Naive B cell (primary cell): ENCODE data around the gene TNFSF9. TPM values are rescaled to one million over a fixed set of nuclear protein-coding genes. Genes with fewer than 3 reads are reported as not detected.

Experiments
- ATAC-seq, 2 donors: fragments of 150-1000 bp; cut with Tn5 transposase; 2 replicates each; pipeline ENCODE4 v1.10.0; 2021; ENCODE audit warnings: low read depth in 2 of 2, mild to moderate bottlenecking in 2 of 2, moderate library complexity in 2 of 2
- DNase-seq: peaks from one replicate; pipeline ENCODE4 v3.0.0; 2022
- H3K27ac Mint-ChIP-seq, 6 donors: one replicate each; pipeline ENCODE4 v1.8.0; 2020 to 2022; ENCODE audit warnings: mild to moderate bottlenecking in 6 of 6, mixed read lengths in 6 of 6, moderate library complexity in 5 of 6, inconsistent platforms in 2 of 6
- H3K27me3 Mint-ChIP-seq, 3 donors: one replicate each; pipeline ENCODE4 v1.8.0; 2021 to 2022; ENCODE audit warnings: mixed read lengths in 3 of 3, mild to moderate bottlenecking in 1 of 3
- H3K36me3 Mint-ChIP-seq, 2 donors: one replicate each; pipeline ENCODE4 v1.8.0; 2020 to 2022; ENCODE audit warnings: mixed read lengths in 2 of 2, inconsistent platforms in 1 of 2, mild to moderate bottlenecking in 1 of 2
- H3K4me1 Mint-ChIP-seq, 3 donors: one replicate each; pipeline ENCODE4 v1.8.0; 2020 to 2022; ENCODE audit warnings: mixed read lengths in 3 of 3, inconsistent platforms in 1 of 3, mild to moderate bottlenecking in 1 of 3, moderate library complexity in 1 of 3
- H3K4me3 Mint-ChIP-seq, 8 donors: one replicate each; pipeline ENCODE4 v1.8.0; 2020 to 2022; ENCODE audit warnings: mild to moderate bottlenecking in 8 of 8, mixed read lengths in 8 of 8, moderate library complexity in 8 of 8, inconsistent platforms in 2 of 8
- H3K9me3 Mint-ChIP-seq, 7 donors: one replicate each; pipeline ENCODE4 v1.8.0; 2020 to 2022; ENCODE audit warnings: mixed read lengths in 7 of 7, mild to moderate bottlenecking in 5 of 7, inconsistent platforms in 2 of 7, moderate library complexity in 1 of 7
- polyA plus RNA-seq, 6 donors: library from polyadenylated mRNA; unstranded; fragments of 300-500 nt; fragmentation: Illumina TruSeq; gene quantifications; one replicate each; pipeline ENCODE4 v1.2.3, GENCODE V29; 2021; ENCODE audit warnings: low read depth in 6 of 6

TNFSF9 gene, protein sequence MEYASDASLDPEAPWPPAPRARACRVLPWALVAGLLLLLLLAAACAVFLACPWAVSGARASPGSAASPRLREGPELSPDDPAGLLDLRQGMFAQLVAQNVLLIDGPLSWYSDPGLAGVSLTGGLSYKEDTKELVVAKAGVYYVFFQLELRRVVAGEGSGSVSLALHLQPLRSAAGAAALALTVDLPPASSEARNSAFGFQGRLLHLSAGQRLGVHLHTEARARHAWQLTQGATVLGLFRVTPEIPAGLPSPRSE
- 1 to 10 TPM in 3 of 6 donors, under 1 TPM in 3; 0.67 to 6.7 (median 1.1) TPM for polyA plus RNA-seq

DNA sequence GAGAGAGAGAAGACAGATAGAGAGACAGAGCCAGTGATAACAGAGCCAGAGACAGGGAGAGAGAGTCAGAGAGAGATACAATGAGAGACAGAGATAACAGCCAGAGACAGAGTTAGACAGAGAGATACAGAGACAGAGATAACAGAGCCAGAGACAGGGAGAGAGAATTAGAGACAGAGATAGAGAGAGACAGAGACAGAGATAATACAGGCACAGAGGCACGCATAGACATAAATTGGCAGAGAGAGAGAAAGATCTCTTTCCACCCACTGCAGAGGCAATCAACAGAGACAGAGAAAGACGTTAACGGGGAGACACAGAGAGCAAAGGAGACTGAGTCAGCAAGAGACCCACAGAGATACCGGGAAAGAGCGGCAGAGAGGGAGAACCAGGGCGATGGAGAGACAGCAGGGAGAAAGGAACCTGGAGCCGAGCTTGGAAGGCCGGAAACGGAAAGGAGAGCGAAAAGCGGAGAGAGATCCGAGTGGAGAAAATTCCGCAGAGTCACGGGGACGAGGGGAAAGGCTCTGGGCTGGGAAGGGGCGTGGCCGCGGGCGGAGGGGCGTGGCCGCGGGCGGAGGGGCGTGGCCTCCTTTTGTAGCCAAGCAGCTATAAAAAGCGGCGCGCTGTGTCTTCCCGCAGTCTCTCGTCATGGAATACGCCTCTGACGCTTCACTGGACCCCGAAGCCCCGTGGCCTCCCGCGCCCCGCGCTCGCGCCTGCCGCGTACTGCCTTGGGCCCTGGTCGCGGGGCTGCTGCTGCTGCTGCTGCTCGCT lies at the start of gene TNFSF9:
TSS of gene TNFSF9 (plus strand) at position 641 of the 777 bp plus-strand sequence. CDS start at position 652, 11 bp downstream.
- peaks cover 45 to 59% (median 53%) of the 10 kb centered on the region in 3 donors for H3K4me1 Mint-ChIP-seq
- H3K4me3 Mint-ChIP-seq: peak within 1 kb of the TSS; percentile 80 to 92 (median 90)

DNA sequence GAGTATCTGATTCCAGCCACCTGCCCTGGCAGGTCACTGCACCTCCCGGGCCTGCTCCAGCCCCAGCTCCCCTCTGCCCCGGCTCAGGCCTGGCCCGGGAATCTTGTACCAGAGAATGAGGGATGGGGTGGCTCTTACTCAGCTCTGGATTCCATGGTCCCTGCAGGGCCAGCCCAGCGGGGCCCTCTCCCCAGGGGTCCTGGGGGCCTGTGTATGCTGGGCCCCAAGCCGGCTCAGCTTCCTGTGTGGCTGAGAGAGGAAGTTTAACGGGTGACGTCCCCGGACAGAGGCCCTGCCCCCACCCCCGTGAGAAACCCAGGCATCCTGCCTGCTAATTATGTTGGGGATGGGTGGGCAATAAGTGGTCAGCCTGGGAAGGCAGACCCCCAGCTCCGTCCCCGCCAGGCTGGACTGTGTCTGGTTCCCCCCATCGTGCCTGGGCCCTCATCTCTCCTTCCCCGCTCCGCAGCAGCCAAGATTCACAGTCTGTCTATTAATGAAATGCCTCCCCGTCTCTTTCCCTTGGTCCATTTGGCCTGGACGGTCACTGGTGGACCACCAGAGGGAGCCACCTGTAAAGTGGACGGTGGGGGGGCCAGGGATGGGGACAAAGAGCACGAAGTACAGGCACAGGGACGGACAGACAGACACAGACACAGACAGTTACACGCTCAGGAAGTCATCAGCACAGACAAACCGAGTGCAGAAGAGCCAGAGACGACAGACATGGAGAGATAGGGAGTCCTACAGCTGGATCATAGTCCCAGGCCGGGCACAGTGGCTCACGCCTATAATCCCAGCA lies 49.1 kb upstream of the TNFSF9 start, which contains the start of gene DENND1C:
TSS of gene DENND1C (minus strand) at position 247 of the 802 bp plus-strand sequence. CDS start at position 155, 92 bp downstream.
- ATAC-seq (peak; percentile 98 to 99), DNase-seq (peak; percentile 69)
- peak within 1 kb of the TSS; percentile 78 to 99 (median 96) for H3K4me3 Mint-ChIP-seq
- no peaks in the 10 kb centered on the region for H3K27me3 Mint-ChIP-seq
- peaks cover 25 to 29% (median 27%) of the 10 kb centered on the region in 3 donors for H3K4me1 Mint-ChIP-seq
- no peaks in the 10 kb centered on the region for H3K9me3 Mint-ChIP-seq
- no peaks in the 10 kb centered on the region for H3K36me3 Mint-ChIP-seq
- H3K27ac Mint-ChIP-seq: peak within 1 kb of the TSS; percentile 98 to 99 (median 98)

More for the DNA sequence above, at the start of gene TNFSF9:
- peak; percentile 54 for DNase-seq
- Mint-ChIP-seq H3K9me3 (peaks cover 0 to 5% (median under 1%) of the 10 kb centered on the region in 7 donors), H3K27me3 (peaks cover 25 to 48% (median 48%) of the 10 kb centered on the region in 3 donors), H3K36me3 (no peaks in the 10 kb centered on the region), H3K27ac (peak within 1 kb of the TSS; percentile 58 to 91 (median 72))
- ATAC-seq: peak; percentile 34 to 43

DNA sequence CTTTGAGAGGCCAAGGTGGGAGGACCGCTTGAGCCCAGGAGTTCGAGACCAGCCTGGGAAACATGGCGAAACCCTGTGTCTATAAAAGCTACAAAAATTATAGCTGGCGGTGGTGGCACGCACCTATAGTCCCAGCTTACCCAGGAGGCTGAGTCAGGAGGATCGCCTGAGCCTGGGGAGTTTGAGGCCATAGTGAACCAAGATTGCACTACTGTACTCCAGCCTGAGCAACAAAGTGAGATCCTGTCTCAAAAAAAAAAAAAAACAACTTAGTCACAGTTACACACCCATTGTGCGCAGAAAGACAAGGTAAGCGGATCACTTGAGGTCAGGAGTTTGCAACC lies 48.5 kb upstream of the TNFSF9 start:
- no peaks in the 10 kb centered on the region for H3K36me3 Mint-ChIP-seq
- peaks cover 25 to 29% (median 27%) of the 10 kb centered on the region in 3 donors for H3K4me1 Mint-ChIP-seq
- no peak for ATAC-seq
- peak overlapping the region; percentile 98 to 99 (median 98) for H3K27ac Mint-ChIP-seq
- no peak for DNase-seq
- peak overlapping the region; percentile 78 to 99 (median 96) for H3K4me3 Mint-ChIP-seq
- H3K9me3 Mint-ChIP-seq: no peaks in the 10 kb centered on the region
- no peaks in the 10 kb centered on the region for H3K27me3 Mint-ChIP-seq

DNA sequence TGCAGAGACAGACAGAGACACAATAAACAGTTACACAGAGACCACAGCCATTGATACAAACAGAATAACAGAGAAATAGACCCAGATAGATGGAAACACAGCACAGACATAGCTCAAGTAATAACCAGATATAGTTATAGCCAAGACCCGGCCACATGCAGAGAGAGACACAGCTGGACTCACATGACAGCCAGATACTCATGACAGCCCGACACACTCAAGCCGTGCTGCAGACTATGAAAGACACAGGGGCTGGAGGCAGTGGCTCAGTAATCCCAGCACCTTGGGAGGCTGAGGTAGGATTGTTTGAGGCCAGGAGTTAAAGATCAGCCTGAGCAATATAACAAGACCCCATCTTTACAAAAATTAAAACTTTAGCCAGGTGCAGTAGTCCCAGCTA lies 47.6 kb upstream of the TNFSF9 start:
- no peaks in the 10 kb centered on the region for H3K36me3 Mint-ChIP-seq
- H3K27ac Mint-ChIP-seq: peak overlapping the region in 5 of 6 donors; percentile 56 to 98 (median 86)
- no peaks in the 10 kb centered on the region for H3K9me3 Mint-ChIP-seq
- H3K4me3 Mint-ChIP-seq: peak overlapping the region in 6 of 8 donors; percentile 5 to 77 (median 32)
- H3K27me3 Mint-ChIP-seq: no peaks in the 10 kb centered on the region
- H3K4me1 Mint-ChIP-seq: peaks cover 25 to 29% (median 27%) of the 10 kb centered on the region in 3 donors
- DNase-seq (no peak), ATAC-seq (no peak)

DNA sequence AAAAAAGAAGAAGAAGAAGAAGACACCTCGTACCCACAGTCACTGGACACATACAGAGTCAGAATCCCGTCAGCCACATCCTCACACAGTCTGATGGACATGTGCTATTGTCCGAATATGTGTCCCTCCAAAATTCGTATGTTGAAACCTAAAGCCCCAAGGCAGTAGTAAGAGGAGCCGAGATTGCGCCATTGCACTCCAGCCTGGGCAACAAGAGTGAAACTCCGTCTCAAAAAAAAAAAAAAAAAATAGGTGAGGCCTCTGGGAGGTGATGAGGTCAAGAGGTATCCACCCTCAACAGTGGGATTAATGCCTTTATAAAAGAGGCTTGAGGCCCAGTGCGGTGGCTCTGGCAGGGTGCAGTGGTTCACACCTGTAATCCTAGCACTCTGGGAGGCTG lies 46.6 kb upstream of the TNFSF9 start:
- Mint-ChIP-seq H3K27me3 (no peaks in the 10 kb centered on the region), H3K4me1 (peaks cover 27 to 30% (median 29%) of the 10 kb centered on the region in 3 donors), H3K9me3 (no peaks in the 10 kb centered on the region), H3K36me3 (no peaks in the 10 kb centered on the region), H3K4me3 (peak overlapping the region in 1 of 8 donors; percentile 75), H3K27ac (peak overlapping the region in 2 of 6 donors; percentile 61 to 69)
- ATAC-seq (no peak), DNase-seq (no peak)

DNA sequence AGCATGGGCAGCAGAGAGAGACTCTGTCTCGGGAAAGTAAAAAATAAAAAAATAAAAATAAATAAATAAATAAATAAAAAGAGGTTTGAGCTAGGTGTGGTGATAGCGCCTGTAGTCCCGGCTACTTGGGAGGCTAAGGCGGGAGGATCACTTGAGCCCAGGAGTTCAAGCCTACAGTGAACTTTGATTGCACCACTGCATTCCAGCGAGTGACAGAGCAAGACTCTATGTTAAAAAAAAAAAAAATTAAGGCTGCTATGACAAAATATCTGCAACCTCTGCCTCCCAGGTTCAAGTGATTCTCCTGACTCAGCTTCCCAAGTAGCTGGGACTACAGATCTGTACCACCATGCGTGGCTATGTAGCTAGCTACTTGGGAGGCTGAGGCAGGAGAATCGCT lies 46.0 kb upstream of the TNFSF9 start:
- Mint-ChIP-seq H3K9me3 (no peaks in the 10 kb centered on the region), H3K36me3 (no peaks in the 10 kb centered on the region), H3K4me3 (no peak overlapping the region), H3K27me3 (no peaks in the 10 kb centered on the region), H3K4me1 (peaks cover 32% of the 10 kb centered on the region in 3 donors), H3K27ac (no peak overlapping the region)
- no peak for DNase-seq
- ATAC-seq: no peak

DNA sequence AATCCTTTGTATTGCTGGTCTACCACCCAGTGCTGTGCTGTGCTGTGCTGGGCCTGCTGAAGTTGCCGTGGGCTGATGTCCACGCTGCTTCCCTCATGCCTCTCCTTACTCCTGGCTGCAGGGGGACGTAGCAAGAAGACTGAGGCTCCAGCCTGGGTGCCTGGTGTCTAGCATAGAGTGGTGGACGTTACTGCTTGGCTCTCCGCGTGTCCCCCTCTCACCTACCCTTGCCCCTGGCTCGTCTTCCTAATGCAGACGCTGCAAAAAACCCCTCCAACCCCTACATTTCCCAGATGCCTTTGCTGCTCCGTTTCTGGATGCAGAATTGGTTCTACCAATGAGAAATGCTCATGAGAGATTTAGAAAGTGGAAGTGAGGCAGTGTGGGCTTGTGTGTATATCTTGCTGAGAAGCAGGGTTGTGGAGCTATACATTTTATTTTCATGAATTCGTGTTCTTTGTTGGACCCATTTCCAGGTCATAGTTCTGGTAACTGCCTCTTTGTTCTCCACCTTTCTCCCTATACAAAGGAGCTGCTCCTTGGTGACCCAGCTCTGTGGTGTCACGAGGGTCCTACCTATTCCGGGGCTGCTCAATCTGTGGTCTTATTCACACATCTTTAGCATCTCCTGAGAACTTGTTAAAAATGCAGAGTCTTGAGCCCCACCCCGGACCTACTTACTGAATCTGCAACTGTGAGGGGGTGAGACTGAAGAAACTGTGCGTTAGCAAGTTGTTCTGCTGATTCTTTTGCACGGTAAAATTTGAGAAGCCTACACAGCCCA lies 41.4 kb upstream of the TNFSF9 start:
- Mint-ChIP-seq H3K4me1 (peaks cover 6 to 10% (median 9%) of the 10 kb centered on the region in 3 donors), H3K4me3 (peak overlapping the region; percentile 41 to 79 (median 64)), H3K27me3 (no peaks in the 10 kb centered on the region), H3K27ac (peak overlapping the region in 5 of 6 donors; percentile 2 to 74 (median 50)), H3K9me3 (peaks cover 0 to 9% (median 5%) of the 10 kb centered on the region in 7 donors), H3K36me3 (no peaks in the 10 kb centered on the region)
- ATAC-seq (peak; percentile 67 to 80), DNase-seq (no peak)

DNA sequence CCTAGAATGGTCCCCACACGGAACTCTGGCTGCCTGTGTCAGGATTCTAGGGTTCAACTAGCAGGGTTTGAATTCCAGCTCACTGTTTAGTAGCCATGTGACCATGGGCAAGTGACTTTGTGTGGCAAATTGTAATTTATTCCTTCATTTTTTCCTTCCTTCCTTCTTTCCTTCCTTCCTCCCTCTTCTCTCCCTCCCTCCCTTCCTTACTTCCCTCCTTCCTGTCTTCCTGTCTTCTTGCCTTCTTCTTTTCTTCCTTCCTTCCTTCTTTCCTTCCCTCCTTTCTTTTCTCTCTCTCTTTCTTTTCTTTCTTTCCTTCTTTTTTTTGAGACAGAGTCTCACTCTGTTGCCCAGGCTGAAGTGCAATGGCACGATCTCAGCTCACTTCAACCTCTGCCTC lies 40.7 kb upstream of the TNFSF9 start:
- Mint-ChIP-seq H3K27ac (peak overlapping the region in 2 of 6 donors; percentile 2 to 3), H3K4me3 (peak overlapping the region in 6 of 8 donors; percentile 39 to 72 (median 65)), H3K9me3 (peaks cover 0 to 9% (median 5%) of the 10 kb centered on the region in 7 donors), H3K36me3 (no peaks in the 10 kb centered on the region), H3K27me3 (no peaks in the 10 kb centered on the region), H3K4me1 (peaks cover 6 to 13% (median 9%) of the 10 kb centered on the region in 3 donors)
- no peak for DNase-seq
- ATAC-seq: no peak

DNA sequence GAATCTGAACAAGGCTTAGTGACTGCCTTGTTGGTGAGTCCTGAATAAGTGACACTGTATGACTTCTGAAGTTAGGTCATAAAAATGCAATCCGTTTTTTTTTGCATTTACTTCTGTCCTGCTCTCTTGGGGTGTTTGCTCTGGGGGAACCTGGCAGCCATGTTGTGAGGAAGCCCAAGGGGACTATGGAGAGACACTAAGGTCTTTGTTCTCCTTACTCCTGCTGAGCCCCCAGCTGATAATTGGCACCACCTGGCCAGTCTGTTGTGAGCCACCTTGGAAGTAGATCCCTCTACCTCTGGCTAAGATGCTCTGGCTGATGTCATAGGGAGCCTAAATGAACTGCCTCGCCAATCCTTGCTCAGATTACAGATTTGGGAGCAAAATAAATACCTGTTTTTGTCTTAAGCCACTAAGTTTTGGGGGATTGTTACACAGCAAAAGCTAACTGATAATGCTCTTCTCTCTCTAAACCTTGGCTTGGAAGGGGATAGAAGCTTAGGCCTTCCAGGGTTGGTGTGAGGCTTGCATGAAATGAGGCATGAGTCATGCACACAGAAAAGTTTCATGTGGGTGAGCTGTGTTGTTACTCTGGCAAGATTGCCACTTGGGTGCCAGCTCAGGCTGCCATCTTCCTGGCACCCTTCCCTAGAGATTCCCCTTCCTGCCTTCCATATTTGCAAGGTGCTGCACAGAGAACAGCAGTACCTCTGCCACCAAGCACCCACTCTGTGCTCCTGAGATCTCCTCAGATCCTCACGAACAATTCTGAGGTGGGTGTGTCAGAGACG lies 38.8 kb upstream of the TNFSF9 start:
- Mint-ChIP-seq H3K36me3 (no peaks in the 10 kb centered on the region), H3K27ac (peak overlapping the region in 1 of 6 donors; percentile 76), H3K27me3 (no peaks in the 10 kb centered on the region), H3K4me1 (peaks cover 6 to 13% (median 9%) of the 10 kb centered on the region in 3 donors), H3K4me3 (no peak overlapping the region), H3K9me3 (peaks cover 0 to 9% (median 5%) of the 10 kb centered on the region in 7 donors)
- ATAC-seq (no peak), DNase-seq (no peak)

DNA sequence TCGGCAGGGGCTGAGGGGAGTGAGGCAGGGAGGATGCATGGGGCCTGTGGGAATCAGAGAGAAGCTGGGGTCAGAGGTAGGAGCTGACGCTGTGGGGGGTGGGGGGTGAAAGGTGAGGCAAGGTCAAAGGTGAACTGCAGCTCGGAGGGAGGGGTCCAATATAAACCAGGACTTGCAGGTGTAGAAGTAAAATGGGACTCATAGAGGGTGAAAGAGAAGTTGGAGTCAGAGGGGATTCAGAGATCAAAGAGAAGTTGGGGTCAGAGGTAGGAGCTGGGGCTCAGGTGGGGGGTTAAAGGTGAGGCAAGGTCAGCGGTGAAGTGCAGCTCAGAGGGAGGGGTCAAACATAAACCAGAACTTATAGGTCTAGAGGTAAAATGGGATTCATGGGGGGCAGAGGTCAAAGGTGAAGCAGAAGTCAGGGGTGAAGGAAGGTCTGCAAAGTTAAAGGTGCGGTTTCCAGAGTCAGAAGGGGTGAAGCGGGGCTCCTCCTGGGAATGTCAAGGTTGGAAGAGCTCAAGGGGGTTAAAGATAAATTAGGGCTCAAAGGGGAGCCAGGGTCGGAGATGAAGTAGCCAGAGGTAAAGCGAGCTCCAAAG lies 36.3 kb upstream of the TNFSF9 start:
- Mint-ChIP-seq H3K9me3 (peaks cover 0 to 9% (median 5%) of the 10 kb centered on the region in 7 donors), H3K27ac (peak overlapping the region in 1 of 6 donors; percentile 12)

DNA sequence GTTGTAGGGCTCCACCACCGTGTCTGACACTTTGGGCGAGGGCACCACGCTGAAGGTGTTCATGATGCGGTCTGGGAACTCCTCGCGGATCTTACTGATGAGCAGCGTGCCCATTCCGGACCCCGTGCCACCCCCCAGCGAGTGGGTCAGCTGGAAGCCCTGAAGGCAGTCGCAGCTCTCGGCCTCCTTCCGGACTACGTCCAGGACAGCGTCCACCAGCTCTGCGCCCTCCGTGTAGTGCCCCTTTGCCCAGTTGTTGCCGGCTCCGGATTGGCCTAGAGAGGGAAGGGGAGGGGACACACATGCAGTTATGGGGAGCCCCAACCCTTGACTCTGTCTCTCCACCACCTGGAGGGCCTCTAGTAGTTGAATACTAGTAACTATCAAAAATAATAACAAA lies 34.9 kb upstream of the TNFSF9 start:
- DNase-seq: no peak
- Mint-ChIP-seq H3K4me3 (no peak overlapping the region), H3K36me3 (no peaks in the 10 kb centered on the region), H3K4me1 (peaks cover under 1 to 3% (median under 1%) of the 10 kb centered on the region in 3 donors), H3K9me3 (peaks cover 0 to 9% (median 5%) of the 10 kb centered on the region in 7 donors), H3K27me3 (peaks cover 0 to 9% (median 4%) of the 10 kb centered on the region in 3 donors), H3K27ac (no peak overlapping the region)
- no peak for ATAC-seq

More for the DNA sequence above, 36.3 kb upstream of the TNFSF9 start:
- Mint-ChIP-seq H3K36me3 (no peaks in the 10 kb centered on the region), H3K4me3 (no peak overlapping the region), H3K4me1 (peaks cover 2 to 10% (median 4%) of the 10 kb centered on the region in 3 donors), H3K27me3 (peaks cover 0 to 4% (median 0%) of the 10 kb centered on the region in 3 donors)
- ATAC-seq: no peak
- no peak for DNase-seq
